DND-41 (cell line): ENCODE data around the gene CACTIN.

Source experiments
- ATAC-seq: fragments of 200-7000 bp; cut with Tn5 transposase; 3 replicates; pipeline ENCODE4 v1.9.1; 2021; ENCODE audit warnings: low read depth; ENCODE audit not compliant: insufficient read depth
- DNase-seq: peaks from one replicate; pipeline ENCODE4 v3.0.0-alpha.2; 2020
- H2AFZ ChIP-seq: 2 replicates; pipeline ENCODE4 v1.6.0; 2012; ENCODE audit warnings: low read depth, low read length
- H3K27ac ChIP-seq: 2 replicates; pipeline ENCODE4 v1.5.1; 2012; ENCODE audit warnings: low read length, inconsistent platforms
- H3K27me3 ChIP-seq: fragments of 200-600 bp; sonication (generic); 2 replicates; pipeline ENCODE4 v1.6.0; 2012; ENCODE audit warnings: low read length, mild to moderate bottlenecking, inconsistent platforms; ENCODE audit not compliant: insufficient read depth, poor library complexity
- H3K36me3 ChIP-seq: 2 replicates; pipeline ENCODE4 v1.5.1; 2012; ENCODE audit warnings: low read length, inconsistent platforms; ENCODE audit not compliant: insufficient read depth
- H3K4me1 ChIP-seq: 2 replicates; pipeline ENCODE4 v1.5.1; 2012; ENCODE audit warnings: mild to moderate bottlenecking, low read length; ENCODE audit not compliant: insufficient read depth
- H3K4me2 ChIP-seq: 2 replicates; pipeline ENCODE4 v1.6.0; 2012; ENCODE audit warnings: mild to moderate bottlenecking, moderate library complexity, low read length, inconsistent platforms; ENCODE audit not compliant: insufficient read depth
- H3K4me3 ChIP-seq, 2 experiments: fragments of 200-600 bp in 1 of 2; shearing (Covaris generic) in 1 of 2; 2 replicates each; pipeline ENCODE4 v1.5.1; 2012 to 2016; ENCODE audit warnings: inconsistent platforms in 2 of 2, low read length in 2 of 2, mild to moderate bottlenecking in 2 of 2, low read depth in 1 of 2, moderate library complexity in 1 of 2
- H3K79me2 ChIP-seq: 2 replicates; pipeline ENCODE4 v1.6.0; 2012; ENCODE audit warnings: low read length, inconsistent platforms; ENCODE audit not compliant: insufficient read depth
- H3K9ac ChIP-seq: 2 replicates; pipeline ENCODE4 v1.6.0; 2012; ENCODE audit warnings: low read depth, mild to moderate bottlenecking, inconsistent platforms, low read length, moderate library complexity
- H3K9me3 ChIP-seq: 2 replicates; pipeline ENCODE4 v1.5.1; 2012; ENCODE audit warnings: low read length, moderate library complexity, mild to moderate bottlenecking, inconsistent platforms; ENCODE audit not compliant: insufficient read depth, severe bottlenecking
- H4K20me1 ChIP-seq: 2 replicates; pipeline ENCODE4 v1.6.0; 2012; ENCODE audit warnings: low read length; ENCODE audit not compliant: insufficient read depth
- CTCF ChIP-seq: IDR thresholded peaks from 2 replicates; pipeline ENCODE4 v1.5.1; 2012; ENCODE audit warnings: borderline replicate concordance, low read length, moderate library complexity, mild to moderate bottlenecking; ENCODE audit not compliant: poor library complexity, severe bottlenecking; ENCODE audit errors: extremely low read depth
- EZH2 ChIP-seq: IDR thresholded peaks from 3 replicates; pipeline ENCODE4 v1.6.1; 2012; ENCODE audit warnings: borderline replicate concordance, low read depth, mild to moderate bottlenecking, moderate library complexity, low read length, inconsistent platforms; ENCODE audit not compliant: severe bottlenecking

Gene CACTIN

GRCh38 chr19:3606690-3607289 is 19.8 kb downstream of the CACTIN start, which contains the start of gene TBXA2R:
Gene TBXA2R, minus strand, starts transcription at chr19:3606875. Its CDS starts 6,241 bp downstream, at chr19:3600634.
- Histone ChIP-seq H3K4me3 (no peak within 1 kb of the TSS), H3K4me1 (no peaks in the 10 kb centered on the region), H3K27ac (no peak within 1 kb of the TSS), H3K9ac (no peak within 1 kb of the TSS), H2AFZ (no peak within 1 kb of the TSS), H4K20me1 (no peaks in the 10 kb centered on the region), H3K9me3 (no peaks in the 10 kb centered on the region), H3K79me2 (no peaks in the 10 kb centered on the region), H3K36me3 (peaks cover 14% of the 10 kb centered on the region), H3K27me3 (no peaks in the 10 kb centered on the region), H3K4me2 (no peak within 1 kb of the TSS)
- ATAC-seq (no peak), DNase-seq (no peak)
- TF ChIP-seq EZH2 (no peak), CTCF (no peak)

DNA sequence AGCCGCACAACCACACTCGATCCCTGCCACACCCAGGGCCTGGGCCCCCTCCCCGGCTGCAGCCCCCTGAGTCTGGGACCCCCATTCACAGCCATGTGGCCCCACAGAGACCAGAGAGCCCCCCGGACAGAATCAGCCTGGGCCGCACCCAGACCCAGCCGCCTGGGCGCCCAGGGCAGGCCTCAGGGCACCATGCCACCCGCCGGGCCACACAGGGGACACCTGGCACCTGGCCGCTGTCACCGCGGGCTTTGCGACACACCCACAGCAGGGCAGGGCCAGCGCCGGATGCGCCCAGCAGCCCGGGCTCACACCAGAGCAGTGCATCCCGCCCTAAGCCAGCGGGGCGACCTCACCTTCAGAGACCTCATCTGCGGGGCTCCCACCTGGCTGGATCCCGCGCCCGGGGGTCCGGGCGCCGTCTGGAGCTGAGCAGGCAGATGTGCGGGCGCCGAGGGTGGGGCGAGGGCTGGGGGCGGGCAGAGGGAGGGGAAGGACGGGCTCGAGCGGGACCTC is 20.4 kb downstream of the CACTIN start:
- H3K36me3 ChIP-seq = peaks cover 9% of the 10 kb centered on the region
- no peaks in the 10 kb centered on the region for H3K9me3 ChIP-seq
- H3K79me2 ChIP-seq = no peaks in the 10 kb centered on the region
- no peak overlapping the region for H3K27ac ChIP-seq
- TF ChIP-seq EZH2 (no peak), CTCF (no peak)
- no peaks in the 10 kb centered on the region for H3K4me1 ChIP-seq
- no peaks in the 10 kb centered on the region for H4K20me1 ChIP-seq
- H2AFZ ChIP-seq = no peak overlapping the region
- no peak overlapping the region for H3K4me2 ChIP-seq
- H3K4me3 ChIP-seq = no peak overlapping the region
- H3K9ac ChIP-seq = no peak overlapping the region
- no peak for ATAC-seq
- H3K27me3 ChIP-seq = no peaks in the 10 kb centered on the region
- DNase-seq = no peak

- H3K9ac ChIP-seq = no peak overlapping the region
- TF ChIP-seq CTCF (no peak), EZH2 (no peak)
Observed at GRCh38 chr19:3605770-3606169, 20.8 kb downstream of the CACTIN start.

GRCh38 chr19:3605361-3605760 is 21.2 kb downstream of the CACTIN start:
- Histone ChIP-seq H3K4me1 (no peaks in the 10 kb centered on the region), H3K36me3 (peaks cover 2% of the 10 kb centered on the region), H3K9ac (no peak overlapping the region), H2AFZ (no peak overlapping the region), H4K20me1 (no peaks in the 10 kb centered on the region), H3K9me3 (no peaks in the 10 kb centered on the region), H3K27me3 (no peaks in the 10 kb centered on the region), H3K27ac (no peak overlapping the region), H3K4me3 (no peak overlapping the region), H3K4me2 (no peak overlapping the region), H3K79me2 (no peaks in the 10 kb centered on the region)
- TF ChIP-seq EZH2 (no peak), CTCF (no peak)
- DNase-seq (no peak), ATAC-seq (no peak)

More at GRCh38 chr19:3605770-3606169, 20.8 kb downstream of the CACTIN start:
- H3K9me3 ChIP-seq = no peaks in the 10 kb centered on the region
- no peaks in the 10 kb centered on the region for H3K79me2 ChIP-seq
- DNase-seq (no peak), ATAC-seq (no peak)
- H3K4me2 ChIP-seq = no peak overlapping the region
- H3K4me3 ChIP-seq = no peak overlapping the region
- no peak overlapping the region for H3K27ac ChIP-seq
- H3K4me1 ChIP-seq = no peaks in the 10 kb centered on the region
- H4K20me1 ChIP-seq = no peaks in the 10 kb centered on the region
- H3K36me3 ChIP-seq = peaks cover 4% of the 10 kb centered on the region
- no peaks in the 10 kb centered on the region for H3K27me3 ChIP-seq
- H2AFZ ChIP-seq = no peak overlapping the region
